OCI-LY1 (cell line): ENCODE measurements around the gene GPR26.

Experiments
- H2AFZ ChIP-seq: fragments of 200-600 bp; sonication (generic), shearing (Covaris generic); 2 replicates; pipeline ENCODE4 v1.6.0; 2014; ENCODE audit warnings: antibody characterized with exemption, mild to moderate bottlenecking, low read length
- H3F3A ChIP-seq: fragments of 200-600 bp; sonication (generic), shearing (Covaris generic); 2 replicates; pipeline ENCODE4 v1.6.0; 2014; ENCODE audit warnings: mild to moderate bottlenecking, antibody characterized with exemption, low read length, moderate library complexity; ENCODE audit not compliant: insufficient read depth
- H3K27ac ChIP-seq: fragments of 200-600 bp; sonication (generic); 2 replicates; pipeline ENCODE4 v1.5.1; 2014; ENCODE audit warnings: low read length, mixed run types, mild to moderate bottlenecking, low read depth; ENCODE audit not compliant: poor library complexity, severe bottlenecking
- H3K27me3 ChIP-seq: fragments of 200-600 bp; sonication (generic); 2 replicates; pipeline ENCODE4 v1.6.0; 2014; ENCODE audit warnings: antibody characterized with exemption, mild to moderate bottlenecking, low read length, moderate library complexity; ENCODE audit not compliant: insufficient read depth
- H3K36me3 ChIP-seq: fragments of 200-600 bp; sonication (generic); 2 replicates; pipeline ENCODE4 v1.6.1; 2014; ENCODE audit warnings: mild to moderate bottlenecking, antibody characterized with exemption, low read length, moderate library complexity, mixed read lengths; ENCODE audit not compliant: insufficient read depth
- H3K4me1 ChIP-seq: fragments of 200-600 bp; sonication (generic); 2 replicates; pipeline ENCODE4 v1.5.1; 2014; ENCODE audit warnings: mild to moderate bottlenecking, low read length, moderate library complexity; ENCODE audit not compliant: insufficient read depth, severe bottlenecking
- H3K4me2 ChIP-seq: fragments of 200-600 bp; sonication (generic), shearing (Covaris generic); 2 replicates; pipeline ENCODE4 v1.6.1; 2014; ENCODE audit warnings: low read length
- H3K4me3 ChIP-seq: fragments of 200-600 bp; sonication (generic); 2 replicates; pipeline ENCODE4 v1.5.1; 2014; ENCODE audit warnings: low read length, low read depth, mild to moderate bottlenecking, mixed read lengths; ENCODE audit not compliant: poor library complexity, severe bottlenecking
- H3K79me2 ChIP-seq: fragments of 200-600 bp; shearing (Covaris generic); 2 replicates; pipeline ENCODE4 v1.6.1; 2016; ENCODE audit warnings: mixed run types, low read length, mixed read lengths; ENCODE audit not compliant: insufficient read depth
- H3K9ac ChIP-seq: fragments of 200-600 bp; sonication (generic), shearing (Covaris generic); 2 replicates; pipeline ENCODE4 v1.6.1; 2014; ENCODE audit warnings: mild to moderate bottlenecking, low read length, mixed read lengths
- H3K9me2 ChIP-seq: fragments of 200-600 bp; sonication (generic), shearing (Covaris generic); 2 replicates; pipeline ENCODE4 v1.6.1; 2014; ENCODE audit warnings: low read depth, mild to moderate bottlenecking, low read length, mixed read lengths
- H3K9me3 ChIP-seq: fragments of 200-600 bp; shearing (Covaris generic); 2 replicates; pipeline ENCODE4 v1.6.1; 2014; ENCODE audit warnings: low read length, mixed read lengths
- H4K20me1 ChIP-seq: fragments of 200-600 bp; sonication (generic), shearing (Covaris generic); 2 replicates; pipeline ENCODE4 v1.6.0; 2016; ENCODE audit warnings: mild to moderate bottlenecking, low read length; ENCODE audit not compliant: insufficient read depth
- EZH2 ChIP-seq: fragments of 200-600 bp; sonication (generic), shearing (Covaris generic); IDR thresholded peaks from 2 replicates; pipeline ENCODE4 v1.8.0; 2017; ENCODE audit warnings: borderline replicate concordance, mixed run types, mild to moderate bottlenecking, antibody characterized with exemption, low read length, moderate library complexity, mixed read lengths
- TF ChIP-seq, protein P1 (sequence below): fragments of 200-600 bp; sonication (generic), shearing (Covaris generic); IDR thresholded peaks from 2 replicates; pipeline ENCODE4 v1.5.1; 2017; ENCODE audit warnings: mild to moderate bottlenecking, antibody characterized with exemption, low read length, moderate library complexity, mixed read lengths

GPR26 gene

GRCh38 chr10:123718544-123719060 is 52.4 kb downstream of the GPR26 start:
- Histone ChIP-seq H3K4me3 (no peak overlapping the region), H3F3A (no peaks in the 10 kb centered on the region), H2AFZ (no peak overlapping the region), H3K27ac (no peak overlapping the region), H4K20me1 (no peaks in the 10 kb centered on the region), H3K9me3 (no peaks in the 10 kb centered on the region), H3K4me2 (no peak overlapping the region), H3K9me2 (no peaks in the 10 kb centered on the region), H3K4me1 (no peaks in the 10 kb centered on the region), H3K36me3 (no peaks in the 10 kb centered on the region), H3K9ac (no peak overlapping the region), H3K27me3 (no peaks in the 10 kb centered on the region; the same call in 1 of the 2 replicates), H3K79me2 (no peaks in the 10 kb centered on the region)
- no peak for TF ChIP-seq EZH2

GRCh38 chr10:123720536-123720935 is 54.4 kb downstream of the GPR26 start:
- Histone ChIP-seq H3K9me3 (no peaks in the 10 kb centered on the region), H3K4me2 (no peak overlapping the region), H3F3A (no peaks in the 10 kb centered on the region), H3K9ac (no peak overlapping the region), H3K4me1 (no peaks in the 10 kb centered on the region), H3K36me3 (no peaks in the 10 kb centered on the region), H3K4me3 (no peak overlapping the region), H3K9me2 (no peaks in the 10 kb centered on the region), H2AFZ (no peak overlapping the region), H3K79me2 (no peaks in the 10 kb centered on the region), H3K27me3 (no peaks in the 10 kb centered on the region; the same call in 1 of the 2 replicates), H4K20me1 (no peaks in the 10 kb centered on the region), H3K27ac (no peak overlapping the region)
- TF ChIP-seq, protein P1, sequence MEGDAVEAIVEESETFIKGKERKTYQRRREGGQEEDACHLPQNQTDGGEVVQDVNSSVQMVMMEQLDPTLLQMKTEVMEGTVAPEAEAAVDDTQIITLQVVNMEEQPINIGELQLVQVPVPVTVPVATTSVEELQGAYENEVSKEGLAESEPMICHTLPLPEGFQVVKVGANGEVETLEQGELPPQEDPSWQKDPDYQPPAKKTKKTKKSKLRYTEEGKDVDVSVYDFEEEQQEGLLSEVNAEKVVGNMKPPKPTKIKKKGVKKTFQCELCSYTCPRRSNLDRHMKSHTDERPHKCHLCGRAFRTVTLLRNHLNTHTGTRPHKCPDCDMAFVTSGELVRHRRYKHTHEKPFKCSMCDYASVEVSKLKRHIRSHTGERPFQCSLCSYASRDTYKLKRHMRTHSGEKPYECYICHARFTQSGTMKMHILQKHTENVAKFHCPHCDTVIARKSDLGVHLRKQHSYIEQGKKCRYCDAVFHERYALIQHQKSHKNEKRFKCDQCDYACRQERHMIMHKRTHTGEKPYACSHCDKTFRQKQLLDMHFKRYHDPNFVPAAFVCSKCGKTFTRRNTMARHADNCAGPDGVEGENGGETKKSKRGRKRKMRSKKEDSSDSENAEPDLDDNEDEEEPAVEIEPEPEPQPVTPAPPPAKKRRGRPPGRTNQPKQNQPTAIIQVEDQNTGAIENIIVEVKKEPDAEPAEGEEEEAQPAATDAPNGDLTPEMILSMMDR, result no peak
- TF ChIP-seq EZH2, result no peak

- Histone ChIP-seq H3K9ac (no peak overlapping the region), H3K4me2 (no peak overlapping the region), H3K27ac (no peak overlapping the region), H2AFZ (no peak overlapping the region), H3K36me3 (no peaks in the 10 kb centered on the region), H3K4me3 (no peak overlapping the region), H3K79me2 (no peaks in the 10 kb centered on the region), H3K9me2 (no peaks in the 10 kb centered on the region), H3K27me3 (no peaks in the 10 kb centered on the region; the same call in 1 of the 2 replicates), H3K9me3 (no peaks in the 10 kb centered on the region), H4K20me1 (no peaks in the 10 kb centered on the region), H3F3A (no peaks in the 10 kb centered on the region), H3K4me1 (no peaks in the 10 kb centered on the region)
- TF ChIP-seq, protein P1, result no peak
- TF ChIP-seq EZH2, result no peak
Measured at GRCh38 chr10:123721441-123722049, 55.4 kb downstream of the GPR26 start.

GRCh38 chr10:123722351-123722750 is 56.2 kb downstream of the GPR26 start:
- H3K79me2 ChIP-seq, result no peaks in the 10 kb centered on the region
- TF ChIP-seq, protein P1, result no peak
- TF ChIP-seq EZH2, result no peak
- H3K4me3 ChIP-seq, result no peak overlapping the region
- no peak overlapping the region for H2AFZ ChIP-seq
- H3K4me2 ChIP-seq, result no peak overlapping the region
- H3F3A ChIP-seq, result no peaks in the 10 kb centered on the region
- H4K20me1 ChIP-seq, result no peaks in the 10 kb centered on the region
- H3K9me2 ChIP-seq, result no peaks in the 10 kb centered on the region
- no peak overlapping the region for H3K27ac ChIP-seq
- H3K36me3 ChIP-seq, result no peaks in the 10 kb centered on the region
- H3K9me3 ChIP-seq, result no peaks in the 10 kb centered on the region
- no peaks in the 10 kb centered on the region for H3K4me1 ChIP-seq
- no peak overlapping the region for H3K9ac ChIP-seq
- no peaks in the 10 kb centered on the region; the same call in 1 of the 2 replicates for H3K27me3 ChIP-seq
